ENCODE measurements around the gene TLDC2. TPM values are rescaled to one million over a fixed set of nuclear protein-coding genes. Genes with fewer than 3 reads are reported as not detected.
A peak's percentile ranks its signal among the peaks of the same experiment; 100 is the strongest.
"Not testable (repeated sequence)": the region's sequence is repeated elsewhere in the genome, so short reads cannot be mapped to it uniquely, and the experiment has no call there.

Gene TLDC2
- total and polyA plus RNA-seq, 8 donors: 0.13 to 15.1 (median 1.0) TPM; not detected in 2

DNA sequence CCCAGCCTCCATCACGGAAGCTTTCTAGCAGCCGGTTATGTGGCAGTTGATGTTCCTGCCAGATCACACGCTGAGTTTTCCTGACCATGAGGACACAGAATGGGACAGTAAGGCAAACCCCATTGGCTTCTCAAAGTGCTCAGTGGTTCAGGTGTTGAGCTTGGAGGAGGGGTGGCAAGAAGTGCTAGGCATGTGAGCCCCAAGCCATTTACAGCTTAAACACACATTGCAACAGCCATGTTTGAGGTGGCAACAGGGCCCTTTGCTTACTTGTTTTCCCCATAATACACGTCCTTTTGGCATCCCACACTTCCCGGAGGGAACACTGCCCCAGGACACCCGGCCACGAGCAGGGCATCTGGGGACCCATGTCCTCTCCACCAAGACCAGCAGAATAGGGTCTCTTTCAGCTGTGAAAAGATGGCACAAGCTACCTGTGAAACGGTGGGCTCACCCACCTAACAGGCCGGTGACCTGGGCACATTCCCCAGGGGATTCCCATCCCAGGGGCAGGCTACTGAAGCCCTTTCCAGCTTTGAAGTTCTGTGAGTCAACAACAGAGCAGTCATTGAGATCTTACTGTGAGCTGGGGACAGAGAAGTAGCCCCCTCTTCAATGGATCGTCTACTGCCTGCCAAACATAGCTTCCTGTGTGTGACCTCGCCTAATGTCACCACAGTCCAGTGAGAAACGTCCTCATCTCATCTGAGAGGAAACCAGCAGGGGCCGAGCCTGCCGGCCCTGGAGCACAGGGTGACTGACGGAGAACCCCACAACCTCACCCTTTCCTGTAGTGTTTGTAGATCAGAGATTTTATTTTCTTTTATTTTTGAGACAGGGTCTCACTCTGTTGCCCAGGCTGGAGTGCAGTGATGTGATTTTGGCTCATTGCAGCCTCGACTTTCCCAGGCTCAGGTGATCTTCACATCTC, 4.0 kb upstream of the TLDC2 start:
- H3K4me3 ChIP-seq: no peak overlapping the region

DNA sequence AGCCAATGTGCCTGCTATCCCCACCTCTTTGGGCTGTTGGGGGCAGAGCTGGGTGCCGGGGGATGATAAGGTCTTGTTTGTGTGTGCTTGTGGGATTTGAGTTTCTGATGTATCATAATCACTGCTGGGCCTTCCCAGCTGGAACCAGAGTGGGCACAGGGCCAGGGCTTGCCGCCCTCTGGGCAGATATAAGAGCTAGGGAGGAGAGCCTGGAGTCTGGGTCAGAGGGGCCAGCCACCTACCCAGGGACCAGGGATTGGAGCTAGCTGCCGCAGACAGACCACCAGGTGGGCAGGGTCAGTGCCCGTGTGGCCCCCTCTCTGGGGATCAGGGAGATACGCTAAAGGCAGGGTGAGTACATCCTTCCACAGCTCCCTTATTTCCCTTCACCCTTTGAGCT, 3.1 kb upstream of the TLDC2 start:
- TF ChIP-seq EP300 (IDR thresholded peaks at IDR 0.05) (no peak), POLR2AphosphoS5 (IDR thresholded peaks at IDR 0.05) (no peak), POLR2A (IDR thresholded peaks at IDR 0.05) (no peak)
- TF ChIP-seq, protein P1, sequence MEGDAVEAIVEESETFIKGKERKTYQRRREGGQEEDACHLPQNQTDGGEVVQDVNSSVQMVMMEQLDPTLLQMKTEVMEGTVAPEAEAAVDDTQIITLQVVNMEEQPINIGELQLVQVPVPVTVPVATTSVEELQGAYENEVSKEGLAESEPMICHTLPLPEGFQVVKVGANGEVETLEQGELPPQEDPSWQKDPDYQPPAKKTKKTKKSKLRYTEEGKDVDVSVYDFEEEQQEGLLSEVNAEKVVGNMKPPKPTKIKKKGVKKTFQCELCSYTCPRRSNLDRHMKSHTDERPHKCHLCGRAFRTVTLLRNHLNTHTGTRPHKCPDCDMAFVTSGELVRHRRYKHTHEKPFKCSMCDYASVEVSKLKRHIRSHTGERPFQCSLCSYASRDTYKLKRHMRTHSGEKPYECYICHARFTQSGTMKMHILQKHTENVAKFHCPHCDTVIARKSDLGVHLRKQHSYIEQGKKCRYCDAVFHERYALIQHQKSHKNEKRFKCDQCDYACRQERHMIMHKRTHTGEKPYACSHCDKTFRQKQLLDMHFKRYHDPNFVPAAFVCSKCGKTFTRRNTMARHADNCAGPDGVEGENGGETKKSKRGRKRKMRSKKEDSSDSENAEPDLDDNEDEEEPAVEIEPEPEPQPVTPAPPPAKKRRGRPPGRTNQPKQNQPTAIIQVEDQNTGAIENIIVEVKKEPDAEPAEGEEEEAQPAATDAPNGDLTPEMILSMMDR (IDR thresholded peaks at IDR 0.05): no peak
- DNase-seq: peak in 1 of 2 donors; percentile 57
- H3K27ac ChIP-seq: no peak overlapping the region
- intact Hi-C loops (cut with DNase I; ENCODE audit: low total_unique reads): no loop called here
- 25 to 64% (median 31%) methylated on average over 4 to 5 of the region's 5 CpGs for WGBS, 5 donors
- no peak overlapping the region for H3K4me3 ChIP-seq
- peaks cover 0 to 12% (median 8%) of the 10 kb centered on the region in 4 donors for H3K4me1 ChIP-seq
- H3K27me3 ChIP-seq: no peaks in the 10 kb centered on the region
- no peaks in the 10 kb centered on the region for H3K36me3 ChIP-seq
- no peaks in the 10 kb centered on the region for H3K9me3 ChIP-seq

More for the DNA sequence above, 4.0 kb upstream of the TLDC2 start:
- 67 to 80% (median 74%) methylated on average over 16 of the region's 16 CpGs for WGBS, 5 donors
- Histone ChIP-seq H3K36me3 (no peaks in the 10 kb centered on the region), H3K9me3 (no peaks in the 10 kb centered on the region), H3K27me3 (no peaks in the 10 kb centered on the region), H3K27ac (no peak overlapping the region), H3K4me1 (peaks cover 0 to 15% (median 8%) of the 10 kb centered on the region in 4 donors)
- TF ChIP-seq POLR2AphosphoS5 (IDR thresholded peaks at IDR 0.05) (no peak), EP300 (IDR thresholded peaks at IDR 0.05) (no peak), POLR2A (IDR thresholded peaks at IDR 0.05) (no peak)
- TF ChIP-seq, protein P1 (IDR thresholded peaks at IDR 0.05): no peak
- no peak for DNase-seq
- intact Hi-C loops (cut with DNase I; ENCODE audit: low total_unique reads): no loop called here

DNA sequence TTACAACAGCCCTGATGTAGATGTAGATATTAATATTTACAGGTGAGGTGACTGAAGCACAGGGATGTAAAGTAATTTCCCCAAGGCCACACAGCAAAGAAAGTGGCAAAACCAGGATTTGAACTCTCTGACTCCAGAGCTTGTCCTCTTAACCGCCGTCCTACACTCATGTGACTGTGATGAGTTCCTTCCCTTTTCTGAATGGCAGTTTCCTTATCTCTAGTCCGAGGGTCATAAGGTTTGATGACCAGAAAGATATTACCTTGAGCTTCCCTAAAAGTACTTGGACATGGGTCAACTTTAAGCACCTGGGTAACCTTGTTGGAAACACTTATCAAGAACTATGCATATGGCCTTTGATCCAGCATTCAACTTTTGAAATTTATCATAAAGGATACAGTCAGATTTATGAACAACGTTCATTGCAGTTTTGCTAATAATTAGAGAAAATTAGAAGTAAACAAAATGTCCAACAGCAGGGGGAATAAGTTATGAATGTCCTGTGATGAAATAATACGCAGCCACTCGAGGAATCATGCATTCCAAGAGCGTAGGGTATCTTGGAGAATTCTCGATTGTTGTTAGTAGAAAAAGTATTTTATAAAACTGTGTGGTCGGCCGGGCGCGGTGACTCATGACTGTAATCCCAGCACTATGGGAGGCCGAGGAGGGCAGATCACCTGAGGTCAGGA, 2.3 kb upstream of the TLDC2 start:
- intact Hi-C loops (cut with DNase I; ENCODE audit: low total_unique reads): no loop called here
- H3K36me3 ChIP-seq: no peaks in the 10 kb centered on the region
- H3K27ac ChIP-seq: no peak overlapping the region
- no peaks in the 10 kb centered on the region for H3K9me3 ChIP-seq
- DNase-seq: no peak
- no peaks in the 10 kb centered on the region for H3K27me3 ChIP-seq
- peaks cover 0 to 12% (median 8%) of the 10 kb centered on the region in 4 donors for H3K4me1 ChIP-seq
- TF ChIP-seq POLR2AphosphoS5 (IDR thresholded peaks at IDR 0.05): no peak
- TF ChIP-seq, protein P1 (IDR thresholded peaks at IDR 0.05): no peak
- TF ChIP-seq POLR2A (IDR thresholded peaks at IDR 0.05): no peak
- no peak for TF ChIP-seq EP300 (IDR thresholded peaks at IDR 0.05)
- 72 to 78% (median 76%) methylated on average over 13 of the region's 13 CpGs for WGBS, 5 donors
- no peak overlapping the region for H3K4me3 ChIP-seq

DNA sequence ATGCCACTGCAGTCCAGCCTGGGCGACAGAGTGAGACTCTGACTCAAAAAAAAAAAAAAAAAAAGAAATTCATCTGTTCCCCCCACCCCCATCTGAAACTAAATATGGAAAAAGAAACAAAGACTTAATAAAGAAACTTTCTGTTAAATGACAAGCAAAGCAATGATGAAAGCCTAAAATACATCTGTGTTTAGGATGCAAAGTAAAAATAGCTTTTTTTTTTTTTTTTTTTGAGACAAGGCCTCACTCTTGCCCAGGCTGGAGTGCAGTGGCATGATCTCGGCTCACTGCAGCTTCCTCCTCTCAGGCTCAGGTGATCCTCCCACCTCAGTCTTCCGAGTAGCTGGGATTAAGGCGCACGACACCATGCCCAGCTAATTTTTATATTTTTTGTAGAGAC, 845 bp upstream of the TLDC2 start:
- intact Hi-C loops (cut with DNase I; ENCODE audit: low total_unique reads); DNase-seq; H3K27ac ChIP-seq; H3K9me3 ChIP-seq; H3K4me3 ChIP-seq; H3K27me3 ChIP-seq; H3K36me3 ChIP-seq: not testable (repeated sequence)
- peaks cover 0 to 12% (median 8%) of the 10 kb centered on the region in 4 donors for H3K4me1 ChIP-seq
- 77 to 92% (median 89%) methylated on average over 5 of the region's 5 CpGs for WGBS, 5 donors

Data from stomach (tissue), 9 donors.